ENCODE results near the gene C11orf24. TPM values are rescaled to one million over a fixed set of nuclear protein-coding genes. Genes with fewer than 3 reads are reported as not detected.

Gene C11orf24
- total and polyA plus RNA-seq, 2 of the 8 experiments (the other 6 are each of a cell fraction or from before 2014, with no cell fraction given), result 45.4 to 51.7 TPM

- Histone ChIP-seq H3K36me3 (ENCODE audit: control insufficient read depth in 2 of 4, insufficient read depth in 4 of 4, low read length in 3 of 4) (peaks cover 2 to 19% (median 7%) of the 10 kb centered on the region in 4 experiments; a peak in 5 of 8 replicates), H3K79me1 (ENCODE audit: low read depth, low read length) (no peaks in the 10 kb centered on the region), H4K91ac (replicated peaks; ENCODE audit: insufficient read length, low read length) (no peak overlapping the region), H3K4me3 (ENCODE audit: extremely low read depth in 1 of 4, insufficient read depth in 2 of 4, low read depth in 3 of 4, low read length in 4 of 4) (no peak overlapping the region), H3K4me2 (ENCODE audit: insufficient read depth in 1 of 2, low read depth in 2 of 2, low read length in 2 of 2) (no peak overlapping the region), H3K23ac (ENCODE audit: insufficient read length) (no peak overlapping the region), H2BK12ac (ENCODE audit: low read depth, low read length) (peak overlapping the region; percentile 13; the same call in 1 of the 2 replicates), H3K56ac (replicated peaks; ENCODE audit: insufficient read length, low read depth, low read length) (no peak overlapping the region), H2AK5ac (ENCODE audit: low read depth, low read length) (no peak overlapping the region), H3K4me1 (replicated peaks in 1 of 4; ENCODE audit: control insufficient read depth in 3 of 4, insufficient read depth in 4 of 4, low read length in 3 of 4) (peaks cover 0 to 10% (median 4%) of the 10 kb centered on the region in 4 experiments; a peak in 5 of 7 replicates), H3K79me2 (ENCODE audit: control insufficient read depth in 1 of 2, insufficient read depth in 2 of 2, low read length in 2 of 2) (no peaks in the 10 kb centered on the region), H3K27me3 (replicated peaks in 1 of 4; ENCODE audit: control insufficient read depth in 3 of 4, extremely low read depth in 1 of 4, insufficient read depth in 3 of 4, low read length in 3 of 4) (peaks cover 0 to 11% (median 4%) of the 10 kb centered on the region in 4 experiments; a peak in 2 of 7 replicates), H3K4ac (replicated peaks; ENCODE audit: insufficient read length, low read depth, low read length) (peak overlapping the region; percentile 1), H3K14ac (ENCODE audit: insufficient read length) (no peak overlapping the region), H2BK5ac (ENCODE audit: low read depth, low read length) (no peak overlapping the region), H4K20me1 (replicated peaks in 1 of 2; ENCODE audit: control insufficient read depth in 1 of 2, insufficient read depth in 2 of 2, low read length in 2 of 2) (peaks cover 0 to 3% of the 10 kb centered on the region in 2 experiments), H3K9me3 (ENCODE audit: insufficient read depth in 2 of 2, low read depth in 1 of 2, low read length in 1 of 2) (no peaks in the 10 kb centered on the region), H3K27ac (ENCODE audit: low read depth, low read length) (no peak overlapping the region), H4K5ac (ENCODE audit: insufficient read length, low read depth, low read length) (no peak overlapping the region), H3K9ac (replicated peaks in 1 of 4; ENCODE audit: extremely low read depth in 1 of 4, low read depth in 3 of 4, low read length in 3 of 4) (no peak overlapping the region), H3K23me2 (ENCODE audit: low read depth, low read length) (no peaks in the 10 kb centered on the region), H3K18ac (ENCODE audit: extremely low read depth, low read length) (peak overlapping the region; percentile 42; the same call in 1 of the 2 replicates), H2BK120ac (replicated peaks; ENCODE audit: low read depth, low read length) (no peak overlapping the region), H2BK20ac (ENCODE audit: low read length) (no peak overlapping the region), H2BK15ac (ENCODE audit: low read length) (no peak overlapping the region), H4K8ac (ENCODE audit: extremely low read depth, insufficient read depth, low read length) (no peak overlapping the region), H2AFZ (ENCODE audit: low read length) (no peak overlapping the region)
- FAIRE-seq, result no peak
- peak; percentile 93 to 99 for DNase-seq (ENCODE audit: low read depth in 1 of 2, low spot score in 2 of 2)
- CTCF ChIA-PET (ENCODE audit: partially characterized antibody), result interaction anchor here (0.6 to 7.0 kb wide), 45 partner anchors 9 to 1616 kb away, joined by 3 to 141 read pairs (median 4); partner anchors contain the start of gene C11orf24
- 57% methylated on average over 21 of the region's 22 CpGs; no CpG with 5 or more reads in 1 of the 2 experiments for WGBS, 2 experiments (ENCODE audit: extremely low coverage in 1 of 2, insufficient coverage in 1 of 2, insufficient read length in 1 of 2, insufficient replicate concordance in 2 of 2, low coverage in 1 of 2, low lambda C conversion rate in 2 of 2, missing lambda C conversion rate in 1 of 2)
- POLR2A ChIA-PET (ENCODE audit: partially characterized antibody), result interaction anchor here (0.8 to 2.9 kb wide), 10 partner anchors 9 to 131 kb away, joined by 3 to 9 read pairs (median 4); partner anchors contain the start of gene C11orf24
- TF ChIP-seq, protein P1, sequence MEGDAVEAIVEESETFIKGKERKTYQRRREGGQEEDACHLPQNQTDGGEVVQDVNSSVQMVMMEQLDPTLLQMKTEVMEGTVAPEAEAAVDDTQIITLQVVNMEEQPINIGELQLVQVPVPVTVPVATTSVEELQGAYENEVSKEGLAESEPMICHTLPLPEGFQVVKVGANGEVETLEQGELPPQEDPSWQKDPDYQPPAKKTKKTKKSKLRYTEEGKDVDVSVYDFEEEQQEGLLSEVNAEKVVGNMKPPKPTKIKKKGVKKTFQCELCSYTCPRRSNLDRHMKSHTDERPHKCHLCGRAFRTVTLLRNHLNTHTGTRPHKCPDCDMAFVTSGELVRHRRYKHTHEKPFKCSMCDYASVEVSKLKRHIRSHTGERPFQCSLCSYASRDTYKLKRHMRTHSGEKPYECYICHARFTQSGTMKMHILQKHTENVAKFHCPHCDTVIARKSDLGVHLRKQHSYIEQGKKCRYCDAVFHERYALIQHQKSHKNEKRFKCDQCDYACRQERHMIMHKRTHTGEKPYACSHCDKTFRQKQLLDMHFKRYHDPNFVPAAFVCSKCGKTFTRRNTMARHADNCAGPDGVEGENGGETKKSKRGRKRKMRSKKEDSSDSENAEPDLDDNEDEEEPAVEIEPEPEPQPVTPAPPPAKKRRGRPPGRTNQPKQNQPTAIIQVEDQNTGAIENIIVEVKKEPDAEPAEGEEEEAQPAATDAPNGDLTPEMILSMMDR (IDR thresholded peaks at IDR 0.05; ENCODE audit: control extremely low read depth in 1 of 3, insufficient read depth in 1 of 3, low read depth in 1 of 3, low read length in 3 of 3), result peak; percentile 65 to 84 (median 83)
- peak; percentile 63; the same call in 1 of the 2 replicates for TF ChIP-seq TBP (IDR thresholded peaks at IDR 0.05; ENCODE audit: low read depth, low read length)
- TF ChIP-seq POLR2A (IDR thresholded peaks at IDR 0.05; ENCODE audit: control extremely low read depth in 1 of 2, low read depth in 2 of 2, low read length in 2 of 2), result no peak
- TF ChIP-seq RBBP5 (IDR thresholded peaks at IDR 0.05; ENCODE audit: borderline replicate concordance, low read depth, low read length), result no peak
- TF ChIP-seq ZNF274 (IDR thresholded peaks at IDR 0.05; ENCODE audit: borderline replicate concordance, extremely low read depth, low read length), result no peak
- TF ChIP-seq, protein P2, sequence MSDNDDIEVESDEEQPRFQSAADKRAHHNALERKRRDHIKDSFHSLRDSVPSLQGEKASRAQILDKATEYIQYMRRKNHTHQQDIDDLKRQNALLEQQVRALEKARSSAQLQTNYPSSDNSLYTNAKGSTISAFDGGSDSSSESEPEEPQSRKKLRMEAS (IDR thresholded peaks at IDR 0.05), result peak; percentile 91
- TF ChIP-seq JUND (IDR thresholded peaks at IDR 0.05; ENCODE audit: low read length), result no peak
- peak in 1 of 2 experiments; percentile 54; a peak in 1 of 4 replicates for TF ChIP-seq SIN3A (conservative IDR thresholded peaks at IDR 0.05 in 1 of 2, IDR thresholded peaks at IDR 0.05 in 1 of 2; ENCODE audit: low read depth in 1 of 2, low read length in 2 of 2)
These were observed 14.1 kb downstream of the C11orf24 start for GRCh38 chr11:68257477-68258362.
